HepG2 (cell line): ENCODE results near the gene DOK1. TPM values are rescaled to one million over a fixed set of nuclear protein-coding genes. Genes with fewer than 3 reads are reported as not detected.

ENCODE experiments used
- ATAC-seq: fragments of 200-7000 bp; cut with Tn5 transposase; 3 replicates; pipeline ENCODE4 v1.9.1; 2020; ENCODE audit warnings: mild to moderate bottlenecking, moderate library complexity
- BruUV-seq: library from RNA; stranded (reverse); fragments of 400-500 nt; replicated peaks from 2 replicates; lab custom pipeline; 2021; lab: Mats Ljungman, UMichigan
- CTCF ChIA-PET: fragments of 300-600 bp; formaldehyde crosslinking; extraction: SDS; loops from one replicate; lab custom pipeline; 2021; ENCODE audit warnings: low total read pairs, inconsistent platforms, low intra/inter-chr PET ratio; lab: Yijun Ruan, JAX
- POLR2A ChIA-PET: fragments of 350-600 bp; sonication (Branson Sonifier 250); formaldehyde crosslinking; loops from one replicate; lab custom pipeline; 2020; ENCODE audit warnings: antibody characterized with exemption, inconsistent platforms; lab: Yijun Ruan, JAX
- DNase-seq: peaks from one replicate; pipeline ENCODE4 v3.0.0-alpha.2; 2015; ENCODE audit warnings: low spot score
- FAIRE-seq: peaks from 3 replicates; lab custom pipeline; 2011; peaks lifted over from hg19 to GRCh38; lab: Jason Lieb, UNC
- H2AFZ ChIP-seq: one replicate; pipeline ENCODE4 v1.6.1; 2011; ENCODE audit warnings: low read length, inconsistent platforms
- H3K27ac ChIP-seq: fragments of 300-600 bp; 3 replicates; pipeline ENCODE4 v1.8.0; 2011; ENCODE audit warnings: mixed run types, mild to moderate bottlenecking, mixed read lengths, low read length, inconsistent platforms; ENCODE audit not compliant: insufficient read depth; ENCODE audit errors: extremely low read length
- H3K27me3 ChIP-seq, 2 experiments: fragments of 200-600 bp in 1 of 2; 2 replicates in 1 of 2; 3 replicates in 1 of 2; pipeline versions ENCODE4 v1.6.0 to v1.8.0; 2011; ENCODE audit warnings: low read length in 2 of 2, mild to moderate bottlenecking in 2 of 2, moderate library complexity in 2 of 2, inconsistent platforms in 1 of 2; ENCODE audit not compliant: insufficient read depth in 2 of 2, control insufficient read depth in 1 of 2
- H3K36me3 ChIP-seq, 2 experiments: fragments of 200-600 bp in 1 of 2; replicated peaks in 1 of 2; 2 replicates in 1 of 2; 3 replicates in 1 of 2; pipeline versions ENCODE4 v1.5.1 to v1.8.0; 2011; ENCODE audit warnings: low read length in 2 of 2, inconsistent platforms in 1 of 2; ENCODE audit not compliant: insufficient read depth in 2 of 2, control insufficient read depth in 1 of 2
- H3K4me1 ChIP-seq: 2 replicates; pipeline ENCODE4 v1.5.1; 2012; ENCODE audit warnings: low read length, inconsistent platforms; ENCODE audit not compliant: insufficient read depth
- H3K4me2 ChIP-seq: 2 replicates; pipeline ENCODE4 v1.6.0; 2011; ENCODE audit warnings: low read depth, low read length, inconsistent platforms
- H3K4me3 ChIP-seq, 3 experiments: fragments of 200-600 bp in 1 of 3; sonication (generic), shearing (Covaris generic) in 1 of 3; replicated peaks in 1 of 3; 2 replicates each; pipeline ENCODE4 v1.5.1; 2011 to 2016; ENCODE audit warnings: low read length in 3 of 3, inconsistent platforms in 2 of 3, low read depth in 2 of 3, mild to moderate bottlenecking in 2 of 3, control low read depth in 1 of 3, mixed read lengths in 1 of 3; ENCODE audit not compliant: insufficient read depth in 1 of 3
- H3K79me2 ChIP-seq: one replicate; pipeline ENCODE4 v1.6.1; 2011; ENCODE audit warnings: low read length, inconsistent platforms; ENCODE audit not compliant: insufficient read depth
- H3K9ac ChIP-seq: 2 replicates; pipeline ENCODE4 v1.6.0; 2011; ENCODE audit warnings: mild to moderate bottlenecking, low read depth, low read length, inconsistent platforms; ENCODE audit not compliant: insufficient read depth
- H3K9me3 ChIP-seq: 2 replicates; pipeline ENCODE4 v1.5.1; 2012; ENCODE audit warnings: mild to moderate bottlenecking, low read length
- H4K20me1 ChIP-seq: 2 replicates; pipeline ENCODE4 v1.6.0; 2011; ENCODE audit warnings: inconsistent platforms, mild to moderate bottlenecking, low read length, moderate library complexity; ENCODE audit not compliant: insufficient read depth
- ATM ChIP-seq: fragments of 450-650 bp; IDR thresholded peaks from 2 replicates; pipeline ENCODE4 v1.7.1; 2017; ENCODE audit warnings: mild to moderate bottlenecking, borderline replicate concordance
- BORCS8-MEF2B ChIP-seq: sonication (generic); formaldehyde crosslinking; IDR thresholded peaks from 2 replicates; pipeline ENCODE4 v1.8.0; 2022; ENCODE audit warnings: mild to moderate bottlenecking, missing genetic modification reagents
- CC2D1A ChIP-seq: sonication (generic); formaldehyde crosslinking; IDR thresholded peaks from 2 replicates; pipeline ENCODE4 v1.8.1; 2023; ENCODE audit warnings: mild to moderate bottlenecking, missing genetic modification reagents
- HDAC6 ChIP-seq: fragments of 200-600 bp; sonication (generic); IDR thresholded peaks from 2 replicates; pipeline ENCODE4 v1.7.0; 2017; ENCODE audit warnings: mild to moderate bottlenecking, antibody characterized with exemption, low read length, low read depth
- KDM1A ChIP-seq: IDR thresholded peaks from 2 replicates; pipeline ENCODE4 v1.6.1; 2016; ENCODE audit warnings: missing compliant biosample characterization
- KDM4B ChIP-seq: sonication (generic); formaldehyde crosslinking; IDR thresholded peaks from 2 replicates; pipeline ENCODE4 v1.4.0; 2020; ENCODE audit warnings: missing genetic modification reagents
- MYC ChIP-seq: sonication (generic); formaldehyde crosslinking; IDR thresholded peaks from 2 replicates; pipeline ENCODE4 v1.9.0; 2021; ENCODE audit warnings: missing genetic modification reagents, borderline replicate concordance
- MZF1 ChIP-seq: sonication (generic); formaldehyde crosslinking; IDR thresholded peaks from 2 replicates; pipeline ENCODE4 v1.8.1; 2023; ENCODE audit warnings: mild to moderate bottlenecking, missing genetic modification reagents, borderline replicate concordance
- NKX3-1 ChIP-seq: sonication (generic); formaldehyde crosslinking; IDR thresholded peaks from 2 replicates; pipeline ENCODE4 v1.5.0; 2020; ENCODE audit warnings: missing genetic modification reagents
- PCBP2 ChIP-seq: fragments of 200-400 bp; formaldehyde crosslinking; optimal IDR thresholded peaks from 2 replicates; pipeline ENCODE3; 2018; ENCODE audit warnings: low read length, low read depth; ENCODE audit not compliant: poor library complexity, severe bottlenecking
- RBM39 ChIP-seq: fragments of 200-400 bp; formaldehyde crosslinking; IDR thresholded peaks from one replicate; pipeline ENCODE4 v1.6.1; 2018; ENCODE audit warnings: antibody characterized with exemption, mild to moderate bottlenecking, low read depth, low read length; ENCODE audit not compliant: poor library complexity, severe bottlenecking
- TEAD3 ChIP-seq: optimal IDR thresholded peaks from 2 replicates; pipeline ENCODE3; 2016; ENCODE audit warnings: borderline replicate concordance
- TGIF2 ChIP-seq: IDR thresholded peaks from 2 replicates; pipeline ENCODE4 v1.6.1; 2016; ENCODE audit warnings: control low read depth, missing compliant biosample characterization
- ZNF567 ChIP-seq: sonication (generic); formaldehyde crosslinking; IDR thresholded peaks from 2 replicates; pipeline ENCODE4 v1.8.1; 2023; ENCODE audit warnings: mild to moderate bottlenecking, missing genetic modification reagents, borderline replicate concordance
- ZNF772 ChIP-seq: sonication (generic); formaldehyde crosslinking; IDR thresholded peaks from 2 replicates; pipeline ENCODE4 v1.5.0; 2020; ENCODE audit warnings: mild to moderate bottlenecking, missing genetic modification reagents
- ZNF780A ChIP-seq: sonication (generic); formaldehyde crosslinking; IDR thresholded peaks from 2 replicates; pipeline ENCODE4 v1.8.0; 2022; ENCODE audit warnings: mild to moderate bottlenecking, missing genetic modification reagents, moderate library complexity
- ZNF782 ChIP-seq: sonication (generic); formaldehyde crosslinking; IDR thresholded peaks from 2 replicates; pipeline ENCODE4 v1.4.0; 2020; ENCODE audit warnings: missing genetic modification reagents, mild to moderate bottlenecking, borderline replicate concordance
- ZNF850 ChIP-seq: sonication (generic); formaldehyde crosslinking; conservative IDR thresholded peaks from 2 replicates; pipeline ENCODE4 v1.9.0; 2021; ENCODE audit warnings: mild to moderate bottlenecking, missing genetic modification reagents
- ZSCAN30 ChIP-seq: sonication (generic); formaldehyde crosslinking; IDR thresholded peaks from 2 replicates; pipeline ENCODE4 v1.5.0; 2020; ENCODE audit warnings: mild to moderate bottlenecking, missing genetic modification reagents
- WGBS: methylation state at CpG from one replicate; pipeline ENCODE4 v1.1.6; 2017; ENCODE audit warnings: low lambda C conversion rate; 5-methylcytosine and 5-hydroxymethylcytosine counted together
- in situ Hi-C: cut with HindIII; loops from 2 replicates; pipeline ENCODE4 v1.10.0; 2017; ENCODE audit warnings: low pct_unique_long_range_greater_than_20kb; ENCODE audit not compliant: extremely low pct_ligation_motif_present
- intact Hi-C: fragments of 100-400 bp; cut with micrococcal nuclease; formaldehyde crosslinking; loops from one replicate; pipeline ENCODE4 v1.10.0; 2022; ENCODE audit not compliant: unreplicated experiment
- polyA plus RNA-seq, 8 experiments: library from polyadenylated mRNA; depleted of rRNA in 3 of 8; stranded (reverse) in 7 of 8; unstranded in 1 of 8; fragments of >200 nt; fragmentation: Illumina TruSeq in 4 of 8; extraction: Trizol in 4 of 8; gene quantifications; 2 replicates each; pipeline versions ENCODE4 v1.2.1 to v1.2.3, GENCODE V29; 2011 to 2016; ENCODE audit warnings: low read depth in 4 of 8, missing spikeins in 1 of 8, mixed read lengths in 1 of 8; ENCODE audit not compliant: insufficient read depth in 1 of 8
- total RNA-seq, 5 experiments: library from RNA; depleted of rRNA; stranded (reverse); fragments of >200 nt; fragmentation: Illumina TruSeq; extraction: Trizol; gene quantifications; 2 replicates each; pipeline ENCODE4 v1.2.3, GENCODE V29; 2016; ENCODE audit warnings: low read depth in 1 of 5
- TF ChIP-seq, protein P1 (sequence below): IDR thresholded peaks from 2 replicates; pipeline ENCODE4 v1.6.1; 2012; ENCODE audit warnings: low read length, improper control_type of control experiment

The DOK1 gene
- total and polyA plus RNA-seq, 2 of the 13 experiments (the other 11 are each of a cell fraction or from before 2014, with no cell fraction given), result 0.53 to 0.74 TPM

DNA sequence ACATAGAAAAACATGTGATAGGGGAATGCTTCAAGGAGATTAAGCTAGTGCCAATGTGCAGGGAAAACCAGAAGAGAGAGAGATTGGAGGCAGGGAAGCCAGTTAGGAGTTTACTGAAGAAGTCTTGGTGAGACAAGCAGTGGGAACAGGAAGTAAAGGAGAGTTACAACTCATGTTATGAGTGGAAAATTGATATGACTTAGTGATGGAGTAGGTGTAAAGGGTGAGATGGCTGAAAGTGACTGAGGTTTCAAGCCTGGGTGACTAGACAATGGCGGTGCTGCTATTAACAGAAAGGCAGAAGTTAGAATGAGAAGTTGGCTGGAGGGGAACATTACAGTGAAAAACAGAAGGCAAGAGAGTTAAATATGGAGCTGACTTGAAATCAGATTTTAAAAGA lies 16.5 kb downstream of the DOK1 start:
- peaks cover 0 to 40% of the 10 kb centered on the region in 2 experiments; a peak in 4 of 5 replicates for H3K27me3 ChIP-seq
- BruUV-seq, result no TSS peak
- POLR2A ChIA-PET, result no interaction called here

More for the DNA sequence above, 16.5 kb downstream of the DOK1 start:
- Histone ChIP-seq H3K27ac (no peak overlapping the region), H3K79me2 (no peaks in the 10 kb centered on the region)
- WGBS, result 34% methylated on average over 1 of the region's 1 CpG
- CTCF ChIA-PET, result no interaction called here
- ATAC-seq, result no peak
- in situ Hi-C loops, result no loop called here
- no peak for TF ChIP-seq MYC
- no peak for TF ChIP-seq TEAD3 (CRISPR knock-in tag)
- no peak for TF ChIP-seq ZNF782 (CRISPR knock-in tag)
- TF ChIP-seq ZNF567, result no peak
- no peak for TF ChIP-seq NKX3-1
- TF ChIP-seq, protein P1, sequence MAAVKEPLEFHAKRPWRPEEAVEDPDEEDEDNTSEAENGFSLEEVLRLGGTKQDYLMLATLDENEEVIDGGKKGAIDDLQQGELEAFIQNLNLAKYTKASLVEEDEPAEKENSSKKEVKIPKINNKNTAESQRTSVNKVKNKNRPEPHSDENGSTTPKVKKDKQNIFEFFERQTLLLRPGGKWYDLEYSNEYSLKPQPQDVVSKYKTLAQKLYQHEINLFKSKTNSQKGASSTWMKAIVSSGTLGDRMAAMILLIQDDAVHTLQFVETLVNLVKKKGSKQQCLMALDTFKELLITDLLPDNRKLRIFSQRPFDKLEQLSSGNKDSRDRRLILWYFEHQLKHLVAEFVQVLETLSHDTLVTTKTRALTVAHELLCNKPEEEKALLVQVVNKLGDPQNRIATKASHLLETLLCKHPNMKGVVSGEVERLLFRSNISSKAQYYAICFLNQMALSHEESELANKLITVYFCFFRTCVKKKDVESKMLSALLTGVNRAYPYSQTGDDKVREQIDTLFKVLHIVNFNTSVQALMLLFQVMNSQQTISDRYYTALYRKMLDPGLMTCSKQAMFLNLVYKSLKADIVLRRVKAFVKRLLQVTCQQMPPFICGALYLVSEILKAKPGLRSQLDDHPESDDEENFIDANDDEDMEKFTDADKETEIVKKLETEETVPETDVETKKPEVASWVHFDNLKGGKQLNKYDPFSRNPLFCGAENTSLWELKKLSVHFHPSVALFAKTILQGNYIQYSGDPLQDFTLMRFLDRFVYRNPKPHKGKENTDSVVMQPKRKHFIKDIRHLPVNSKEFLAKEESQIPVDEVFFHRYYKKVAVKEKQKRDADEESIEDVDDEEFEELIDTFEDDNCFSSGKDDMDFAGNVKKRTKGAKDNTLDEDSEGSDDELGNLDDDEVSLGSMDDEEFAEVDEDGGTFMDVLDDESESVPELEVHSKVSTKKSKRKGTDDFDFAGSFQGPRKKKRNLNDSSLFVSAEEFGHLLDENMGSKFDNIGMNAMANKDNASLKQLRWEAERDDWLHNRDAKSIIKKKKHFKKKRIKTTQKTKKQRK, result no peak
- no peak for TF ChIP-seq HDAC6
- no peak for TF ChIP-seq PCBP2
- TF ChIP-seq ZSCAN30 (CRISPR knock-in tag), result no peak
- no peak for TF ChIP-seq CC2D1A
- no peak for TF ChIP-seq ZNF850 (CRISPR knock-in tag)
- no peak for TF ChIP-seq BORCS8-MEF2B (CRISPR knock-in tag)
- no peak for TF ChIP-seq KDM4B
- no peak for TF ChIP-seq ZNF780A (CRISPR knock-in tag)
- TF ChIP-seq RBM39, result no peak
- no peak for TF ChIP-seq MZF1 (CRISPR knock-in tag)
- TF ChIP-seq TGIF2 (CRISPR knock-in tag), result no peak
- no peak for TF ChIP-seq ZNF772
- TF ChIP-seq KDM1A (CRISPR knock-in tag), result no peak
- TF ChIP-seq ATM, result no peak
- TF ChIP-seq, all 625 proteins: peak for 0
- Histone ChIP-seq H3K4me3 (no peak overlapping the region), H4K20me1 (no peaks in the 10 kb centered on the region), H3K9me3 (no peaks in the 10 kb centered on the region), H3K36me3 (no peaks in the 10 kb centered on the region), H3K4me1 (peaks cover 12% of the 10 kb centered on the region), H2AFZ (no peak overlapping the region), H3K4me2 (no peak overlapping the region), H3K9ac (no peak overlapping the region)
- FAIRE-seq, result no peak
- intact Hi-C loops, result no loop called here
- no peak for DNase-seq
